GM18951 (cell line): Measurements from ENCODE around the gene IFITM2.

Source experiments
- POLR2A ChIP-seq: IDR thresholded peaks from 4 replicates; pipeline ENCODE4 v1.6.1; 2011; ENCODE audit warnings: mild to moderate bottlenecking; ENCODE audit not compliant: insufficient read length, insufficient read depth; ENCODE audit errors: extremely low read depth
- in situ Hi-C: fragments of 300-500 bp; cut with MboI; formaldehyde crosslinking; loops from one replicate; pipeline ENCODE4 v1.12.0; 2022; ENCODE audit warnings: low sequenced_read_pairs, mixed read lengths, inconsistent platforms; ENCODE audit not compliant: unreplicated experiment

IFITM2 gene

GRCh38 chr11:292211-293121 is 15.2 kb upstream of the IFITM2 start:
- in situ Hi-C loops: no loop called here

DNA sequence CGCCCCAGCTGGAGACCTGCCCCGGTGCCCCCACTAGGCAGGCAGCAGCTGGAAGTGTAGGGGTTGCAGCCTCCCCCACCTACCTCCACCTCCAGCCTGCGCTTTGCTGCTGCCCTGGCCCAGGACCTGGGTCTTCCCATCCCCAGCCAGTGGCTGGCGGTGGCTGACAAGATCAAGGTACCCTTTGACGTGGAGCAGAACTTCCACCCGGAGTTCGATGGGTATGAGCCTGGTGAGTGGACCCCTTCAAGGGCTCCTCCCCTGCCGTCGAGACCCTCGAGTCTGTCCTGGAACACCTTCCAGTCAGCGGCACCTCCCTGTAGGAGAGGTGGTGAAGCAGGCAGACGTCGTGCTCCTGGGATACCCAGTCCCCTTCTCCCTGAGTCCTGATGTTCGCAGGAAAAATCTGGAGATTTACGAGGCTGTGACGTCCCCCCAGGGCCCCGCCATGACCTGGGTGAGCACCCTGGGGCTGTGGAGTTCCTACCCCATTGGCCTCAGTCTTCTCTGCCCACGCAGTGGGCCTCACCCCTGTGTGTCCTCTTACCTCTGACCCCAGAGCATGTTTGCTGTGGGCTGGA is 14.3 kb upstream of the IFITM2 start:
- in situ Hi-C loops: no loop called here

More at GRCh38 chr11:292211-293121, 15.2 kb upstream of the IFITM2 start:
- TF ChIP-seq POLR2A: no peak

GRCh38 chr11:293852-294661 is 13.6 kb upstream of the IFITM2 start:
- TF ChIP-seq POLR2A: no peak
- in situ Hi-C loops: no loop called here

More for the DNA sequence above, 14.3 kb upstream of the IFITM2 start:
- no peak for TF ChIP-seq POLR2A

DNA sequence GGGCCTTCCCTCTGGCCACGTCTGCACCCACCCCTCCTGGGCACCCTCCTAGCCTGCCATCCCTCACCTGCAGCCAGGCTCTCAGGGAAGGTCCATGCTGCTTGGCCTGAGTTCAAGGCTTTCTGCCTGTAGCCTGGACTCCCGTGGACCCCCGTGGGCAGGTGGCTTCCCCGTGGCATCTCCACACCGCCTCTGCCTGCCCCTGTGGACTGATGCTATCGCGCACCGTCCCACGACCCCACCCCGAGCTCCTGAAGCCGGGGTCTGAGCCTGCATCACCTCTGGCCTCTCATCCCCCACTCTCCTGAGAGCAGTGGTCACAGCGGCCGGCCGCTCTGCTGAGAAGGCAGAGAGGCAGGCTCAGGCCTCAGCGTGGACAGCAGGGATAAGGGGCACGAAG is 12.8 kb upstream of the IFITM2 start:
- no peak for TF ChIP-seq POLR2A
- in situ Hi-C loops: no loop called here

- TF ChIP-seq POLR2A: no peak
- in situ Hi-C loops: no loop called here
These were observed 12.1 kb upstream of the IFITM2 start for GRCh38 chr11:295351-296170.

DNA sequence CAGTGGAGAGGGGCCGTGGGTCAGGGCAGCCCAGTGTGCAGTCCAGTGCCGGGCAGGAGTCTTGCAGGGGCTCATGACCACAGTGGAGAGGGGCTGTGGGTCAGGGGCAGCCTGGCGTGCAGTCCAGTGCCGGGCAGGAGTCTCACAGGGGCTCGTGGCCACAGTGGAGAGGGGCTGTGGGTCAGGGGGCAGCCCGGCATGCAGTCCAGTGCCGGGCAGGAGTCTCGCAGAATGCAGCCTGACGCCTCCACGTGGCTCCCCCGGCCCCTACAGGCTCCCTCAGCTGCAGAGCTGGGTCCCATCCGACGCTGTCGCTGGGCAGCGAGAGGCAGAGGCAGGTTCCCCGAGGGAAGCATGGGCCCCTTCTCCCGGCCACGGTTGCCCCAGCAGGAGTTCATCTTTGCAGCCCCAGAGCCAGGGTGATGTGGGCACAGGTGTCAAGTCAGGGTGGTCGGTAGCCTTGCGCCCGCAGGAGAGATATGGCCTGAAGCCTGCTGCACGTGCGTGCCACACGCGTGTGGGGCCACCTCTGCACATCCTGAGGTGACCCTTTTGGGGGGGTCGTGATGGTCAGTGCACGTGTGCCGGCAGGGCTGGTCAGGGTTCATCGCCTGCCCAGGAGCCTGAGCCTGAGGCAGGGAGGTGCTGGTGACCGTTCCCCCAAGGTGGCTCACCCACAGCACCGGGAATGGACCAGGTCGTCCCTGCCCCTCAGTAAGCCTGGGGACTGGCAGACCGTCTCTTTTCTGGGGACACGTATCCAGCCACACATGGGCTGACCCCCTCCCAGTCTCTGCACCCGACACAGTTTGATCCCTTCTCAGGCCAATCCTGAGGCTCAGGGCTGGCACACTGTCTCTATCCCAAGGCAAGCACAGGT is 11.2 kb upstream of the IFITM2 start:
- in situ Hi-C loops: no loop called here
- no peak for TF ChIP-seq POLR2A

DNA sequence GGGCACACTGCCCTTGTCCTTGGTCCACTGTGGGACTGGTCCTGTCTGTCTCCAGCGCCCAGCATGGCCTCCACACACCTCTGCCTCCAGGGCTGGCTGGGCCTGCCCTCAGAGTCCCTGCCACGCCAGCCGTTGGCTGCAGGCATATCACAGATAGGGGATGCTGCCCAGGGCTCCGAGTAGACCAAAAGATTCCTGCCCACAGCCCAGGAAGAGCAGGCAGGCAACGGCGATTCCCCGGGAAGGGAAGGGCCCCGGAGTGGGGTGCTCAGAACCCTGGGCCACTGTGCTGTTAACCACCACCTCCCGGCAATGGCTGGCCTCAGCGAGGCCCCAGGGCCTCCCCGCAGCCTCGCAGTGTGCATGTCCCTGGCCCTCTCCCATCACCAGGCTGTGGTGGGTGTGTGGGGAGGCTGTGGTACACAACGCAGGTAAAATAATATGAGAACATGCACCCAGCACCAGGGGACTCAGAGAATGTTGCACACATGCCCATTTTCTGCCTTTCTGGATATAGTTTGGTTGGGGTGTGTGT is 10.5 kb upstream of the IFITM2 start:
- in situ Hi-C loops: no loop called here
- TF ChIP-seq POLR2A: no peak

DNA sequence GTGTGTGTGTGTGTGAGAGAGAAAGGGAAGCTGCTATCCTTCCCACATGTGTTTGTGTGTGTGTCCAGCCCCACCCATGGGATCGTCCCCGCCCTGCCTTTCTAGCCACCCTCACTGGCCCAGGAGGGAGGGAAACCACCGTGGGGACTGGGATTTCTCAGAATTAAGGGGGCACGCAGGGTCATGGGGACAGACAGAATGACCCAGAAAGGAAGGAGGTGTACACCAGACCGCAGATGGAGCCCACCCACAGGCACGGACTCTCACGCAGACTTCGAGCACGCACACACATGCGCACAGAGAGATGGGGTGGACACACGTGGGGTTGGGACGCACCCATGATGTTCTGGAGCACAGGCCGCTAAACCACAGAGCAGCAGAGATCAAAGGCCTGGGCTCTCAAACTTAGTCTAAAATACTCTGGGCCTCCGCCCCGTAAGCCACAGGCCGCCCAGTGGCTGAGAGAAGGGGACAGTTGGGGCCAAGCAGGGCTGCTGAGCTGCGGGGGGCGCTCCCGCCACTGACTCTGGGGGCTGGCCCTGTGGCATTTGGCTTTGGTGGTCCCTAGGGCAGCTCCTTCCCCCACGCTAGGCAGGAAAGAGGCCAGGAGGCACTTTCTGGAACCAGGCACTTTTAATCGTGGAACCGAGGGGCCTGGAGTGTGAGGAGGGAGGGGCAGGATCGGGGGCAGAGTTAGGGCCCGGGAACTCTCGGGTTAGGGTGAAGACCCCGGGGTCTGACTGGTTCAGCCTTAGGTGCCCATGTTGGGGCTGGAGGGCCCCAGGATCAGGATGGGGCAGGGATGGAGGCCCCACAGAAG is 9.8 kb upstream of the IFITM2 start:
- TF ChIP-seq POLR2A: no peak
- in situ Hi-C loops: no loop called here

- TF ChIP-seq POLR2A: no peak
These were observed 9.1 kb upstream of the IFITM2 start for GRCh38 chr11:298406-299065.

More at GRCh38 chr11:298406-299065, 9.1 kb upstream of the IFITM2 start:
- in situ Hi-C loops: no loop called here
